ENCODE measurements around the gene C10orf71.

The C10orf71 gene

DNA sequence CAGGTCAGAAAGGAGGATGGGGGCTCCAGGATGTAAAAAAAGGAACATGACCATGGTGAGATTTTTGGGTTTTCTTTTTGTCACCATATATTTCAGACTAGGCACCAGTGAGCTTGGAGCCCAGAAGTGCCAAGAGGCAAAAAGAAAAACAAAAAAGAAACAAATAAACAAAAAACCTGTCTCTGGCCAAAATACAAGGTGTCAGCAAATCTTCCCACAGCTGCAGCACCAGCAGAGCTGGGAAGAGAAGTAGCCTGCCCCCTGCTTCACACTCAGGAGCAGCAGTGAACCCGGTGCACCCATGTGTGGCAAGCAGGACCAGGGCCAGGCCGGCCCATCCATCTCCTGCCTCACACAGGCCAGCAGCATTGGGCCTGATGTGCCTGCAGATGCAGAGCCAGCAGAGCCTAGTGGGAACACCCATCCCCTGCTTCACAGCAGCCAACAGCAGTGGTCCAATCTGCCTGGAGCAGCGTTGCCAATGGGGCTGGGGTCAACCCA, 34.7 kb upstream of the C10orf71 start:
- TF ChIP-seq, protein P1, sequence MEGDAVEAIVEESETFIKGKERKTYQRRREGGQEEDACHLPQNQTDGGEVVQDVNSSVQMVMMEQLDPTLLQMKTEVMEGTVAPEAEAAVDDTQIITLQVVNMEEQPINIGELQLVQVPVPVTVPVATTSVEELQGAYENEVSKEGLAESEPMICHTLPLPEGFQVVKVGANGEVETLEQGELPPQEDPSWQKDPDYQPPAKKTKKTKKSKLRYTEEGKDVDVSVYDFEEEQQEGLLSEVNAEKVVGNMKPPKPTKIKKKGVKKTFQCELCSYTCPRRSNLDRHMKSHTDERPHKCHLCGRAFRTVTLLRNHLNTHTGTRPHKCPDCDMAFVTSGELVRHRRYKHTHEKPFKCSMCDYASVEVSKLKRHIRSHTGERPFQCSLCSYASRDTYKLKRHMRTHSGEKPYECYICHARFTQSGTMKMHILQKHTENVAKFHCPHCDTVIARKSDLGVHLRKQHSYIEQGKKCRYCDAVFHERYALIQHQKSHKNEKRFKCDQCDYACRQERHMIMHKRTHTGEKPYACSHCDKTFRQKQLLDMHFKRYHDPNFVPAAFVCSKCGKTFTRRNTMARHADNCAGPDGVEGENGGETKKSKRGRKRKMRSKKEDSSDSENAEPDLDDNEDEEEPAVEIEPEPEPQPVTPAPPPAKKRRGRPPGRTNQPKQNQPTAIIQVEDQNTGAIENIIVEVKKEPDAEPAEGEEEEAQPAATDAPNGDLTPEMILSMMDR (conservative IDR thresholded peaks at IDR 0.05; ENCODE audit: control insufficient read depth, insufficient read depth, low read depth, low read length), result no peak
- DNase-seq (ENCODE audit: low read depth), result no peak
- no peak overlapping the region for H3K4me3 ChIP-seq (ENCODE audit: control insufficient read depth, low read depth, low read length)

DNA sequence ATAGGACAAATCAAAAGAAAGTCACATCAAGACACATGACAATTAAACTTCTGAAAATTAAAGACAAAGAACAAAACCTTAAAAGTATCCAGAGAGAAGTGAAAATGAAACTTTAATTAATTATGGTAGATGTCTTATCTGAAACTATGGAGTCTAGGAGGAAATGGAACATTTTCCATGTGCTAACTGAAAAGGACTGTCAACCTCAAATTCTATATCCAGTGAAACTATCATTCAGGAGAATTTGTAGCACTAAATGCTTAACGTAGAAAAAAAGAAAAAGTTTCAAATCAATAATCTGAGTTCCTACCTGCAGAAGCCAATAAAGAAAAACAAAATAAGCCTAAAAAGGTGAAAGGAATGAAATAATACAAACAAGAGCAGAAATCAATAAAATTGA, 33.1 kb upstream of the C10orf71 start:
- no peak overlapping the region for H3K4me3 ChIP-seq (ENCODE audit: control insufficient read depth, low read depth, low read length)
- TF ChIP-seq, protein P1 (conservative IDR thresholded peaks at IDR 0.05; ENCODE audit: control insufficient read depth, insufficient read depth, low read depth, low read length), result no peak
- no peak for DNase-seq (ENCODE audit: low read depth)

DNA sequence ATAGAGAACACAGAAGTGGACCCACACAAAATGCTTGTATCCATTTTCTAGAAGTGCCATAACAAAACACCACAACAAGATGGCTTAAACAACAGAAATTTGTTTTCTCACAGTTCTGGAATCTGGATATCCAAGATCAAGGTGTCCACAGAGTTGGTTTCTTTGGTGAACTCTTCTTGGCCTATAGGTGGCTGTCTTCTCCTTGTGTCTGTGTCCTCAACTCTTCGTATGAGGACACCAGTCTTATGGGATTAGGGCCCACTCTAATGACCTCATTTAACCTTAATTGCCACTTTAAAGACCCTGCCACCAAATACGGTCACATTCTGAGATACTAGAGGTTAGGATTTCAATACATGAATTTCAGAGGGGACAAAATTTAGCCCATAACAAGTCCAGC, 30.8 kb upstream of the C10orf71 start:
- TF ChIP-seq, protein P1 (conservative IDR thresholded peaks at IDR 0.05; ENCODE audit: control insufficient read depth, insufficient read depth, low read depth, low read length), result no peak
- H3K4me3 ChIP-seq (ENCODE audit: control insufficient read depth, low read depth, low read length), result no peak overlapping the region

DNA sequence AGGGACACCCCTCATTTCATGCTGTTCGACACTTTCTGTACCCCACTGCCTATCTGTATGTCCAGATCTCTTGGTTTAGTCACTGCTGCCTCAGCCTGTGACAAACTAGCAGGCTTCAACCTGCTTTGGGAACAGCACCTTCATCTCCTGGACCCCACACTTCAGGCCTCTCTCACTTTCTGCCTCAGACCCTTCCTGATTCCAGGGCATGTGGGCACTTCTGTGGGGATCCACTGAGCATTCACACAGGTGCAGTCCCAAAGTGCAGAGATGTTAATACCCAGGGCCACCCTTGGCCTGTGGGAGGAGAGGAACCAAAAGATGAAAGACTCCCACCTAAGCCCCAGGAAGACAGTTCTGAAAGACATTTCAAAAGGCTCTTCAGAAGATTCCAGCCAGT, 29.4 kb upstream of the C10orf71 start:
- H3K4me3 ChIP-seq (ENCODE audit: control insufficient read depth, low read depth, low read length), result no peak overlapping the region
- no peak for DNase-seq (ENCODE audit: low read depth)
- TF ChIP-seq, protein P1 (conservative IDR thresholded peaks at IDR 0.05; ENCODE audit: control insufficient read depth, insufficient read depth, low read depth, low read length), result no peak

More for the DNA sequence above, 30.8 kb upstream of the C10orf71 start:
- DNase-seq (ENCODE audit: low read depth), result no peak

DNA sequence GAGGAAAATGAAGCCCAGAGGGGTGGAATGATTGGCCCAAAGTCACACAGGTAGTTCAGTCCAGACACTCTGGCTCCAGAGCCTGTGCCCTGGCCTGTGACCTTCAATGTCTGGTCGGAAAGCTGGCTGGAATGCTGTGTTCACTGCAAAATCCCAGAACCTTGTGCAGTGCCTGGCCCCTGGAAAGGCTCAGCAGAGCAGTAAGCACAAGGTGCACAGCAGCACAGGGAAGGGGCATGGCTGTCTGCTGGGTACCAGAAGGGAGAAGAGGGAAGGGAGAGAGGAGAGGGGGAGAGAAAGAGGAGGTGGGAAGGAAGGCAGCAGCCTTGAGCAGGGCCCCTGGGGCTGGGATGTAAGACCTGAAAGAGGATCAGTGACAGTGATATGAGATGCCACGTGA, 28.4 kb upstream of the C10orf71 start:
- TF ChIP-seq, protein P1 (conservative IDR thresholded peaks at IDR 0.05; ENCODE audit: control insufficient read depth, insufficient read depth, low read depth, low read length), result no peak
- no peak for DNase-seq (ENCODE audit: low read depth)
- no peak overlapping the region for H3K4me3 ChIP-seq (ENCODE audit: control insufficient read depth, low read depth, low read length)

DNA sequence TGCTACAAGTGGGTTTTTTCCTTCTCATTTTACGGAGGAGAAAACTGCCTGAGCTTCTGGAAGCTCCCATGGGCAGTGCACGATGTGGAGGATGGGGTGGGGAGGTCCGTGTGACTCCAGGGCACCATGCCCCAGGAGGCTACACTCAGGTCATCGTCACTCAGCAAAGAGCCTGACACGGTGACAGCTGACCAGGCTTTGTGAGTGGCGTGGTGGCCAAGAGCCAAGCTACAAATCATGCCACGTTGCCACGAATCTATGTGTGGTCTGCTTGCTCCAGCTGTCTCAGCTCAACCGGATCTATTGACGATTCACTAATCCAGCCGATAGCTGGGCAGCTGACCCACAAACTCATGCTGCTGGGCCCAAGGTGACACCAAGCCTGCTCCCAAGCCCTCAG, 27.6 kb upstream of the C10orf71 start:
- no peak overlapping the region for H3K4me3 ChIP-seq (ENCODE audit: control insufficient read depth, low read depth, low read length)
- TF ChIP-seq, protein P1 (conservative IDR thresholded peaks at IDR 0.05; ENCODE audit: control insufficient read depth, insufficient read depth, low read depth, low read length), result no peak
- no peak for DNase-seq (ENCODE audit: low read depth)

Measured in fibroblast of mammary gland (primary cell).